NCI-H82 treated with DMSO at 0.1 percent for 48 hours (cell line): ENCODE measurements around the gene ZNF699.
"Not testable (repeated sequence)": the region's sequence is repeated elsewhere in the genome, so short reads cannot be mapped to it uniquely, and the experiment has no call there.

ENCODE experiments used
- DNase-seq: peaks from one replicate; lab custom pipeline; 2025; ENCODE audit not compliant: unreplicated experiment; lab: John Stamatoyannopoulos, UW

ZNF699 gene

GRCh38 chr19:9289231-9289884, 20.3 kb downstream of the ZNF699 start:
- DNase-seq, result no peak

- not testable (repeated sequence) for DNase-seq
These were observed 26.2 kb downstream of the ZNF699 start for GRCh38 chr19:9283485-9283884.

GRCh38 chr19:9251236-9251635, 58.4 kb downstream of the ZNF699 start:
- no peak for DNase-seq

DNA sequence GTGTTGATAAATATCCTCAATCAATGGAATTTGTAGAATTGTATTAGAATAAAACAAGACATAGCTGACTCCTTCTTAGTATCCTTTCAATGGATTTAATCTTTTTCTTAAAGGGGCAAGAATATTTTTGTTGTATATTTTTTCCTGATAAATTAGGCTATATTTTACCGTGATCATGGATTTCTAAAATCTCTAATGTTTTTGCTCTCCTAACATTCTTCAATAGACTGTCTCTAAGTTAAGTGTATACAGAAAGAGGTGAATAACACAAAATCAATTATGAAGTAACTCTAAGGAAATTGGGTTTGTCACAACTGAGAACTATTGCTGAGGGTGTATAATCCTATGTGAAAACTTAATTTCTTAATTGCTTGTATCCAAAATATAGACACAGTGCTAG, 59.0 kb downstream of the ZNF699 start, which contains the start of gene OR7E24:
Gene OR7E24 (plus strand): TSS at position 301 of the 400 bp plus-strand sequence. CDS start 114 bp downstream, outside the sequence.
- DNase-seq, result no peak
